ENCODE results near the gene ZNF513.
"Not testable (repeated sequence)": the region's sequence is repeated elsewhere in the genome, so short reads cannot be mapped to it uniquely, and the experiment has no call there.

Gene ZNF513

GRCh38 chr2:27380626-27381545, at the start of gene ZNF513:
TSS of gene ZNF513 (minus strand) at chr2:27380734. CDS start at chr2:27380526, 208 bp downstream.
- Mint-ChIP-seq H3K27me3 (ENCODE audit: low read depth) (no peaks in the 10 kb centered on the region), H3K9me3 (no peaks in the 10 kb centered on the region), H3K36me3 (ENCODE audit: low read depth) (peaks cover 55% of the 10 kb centered on the region), H3K4me1 (ENCODE audit: low read depth) (peaks cover 29% of the 10 kb centered on the region), H3K27ac (peak within 1 kb of the TSS; percentile 94), H3K4me3 (peak within 1 kb of the TSS; percentile 87)

- peaks cover 32% of the 10 kb centered on the region for H3K4me1 Mint-ChIP-seq (ENCODE audit: low read depth)
- H3K27ac Mint-ChIP-seq: peak overlapping the region; percentile 94
- no peaks in the 10 kb centered on the region for H3K27me3 Mint-ChIP-seq (ENCODE audit: low read depth)
- H3K36me3 Mint-ChIP-seq (ENCODE audit: low read depth): peaks cover 15% of the 10 kb centered on the region
- H3K9me3 Mint-ChIP-seq: no peaks in the 10 kb centered on the region
- H3K4me3 Mint-ChIP-seq: peak overlapping the region; percentile 96
Observed at GRCh38 chr2:27428978-27429541, 48.5 kb upstream of the ZNF513 start.

- H3K27me3 Mint-ChIP-seq (ENCODE audit: low read depth): peaks cover 3% of the 10 kb centered on the region
- peaks cover 28% of the 10 kb centered on the region for H3K4me1 Mint-ChIP-seq (ENCODE audit: low read depth)
- H3K9me3 Mint-ChIP-seq: no peaks in the 10 kb centered on the region
- peak within 1 kb of the TSS; percentile 99 for H3K27ac Mint-ChIP-seq
- H3K4me3 Mint-ChIP-seq: peak within 1 kb of the TSS; percentile 99
- peaks cover 9% of the 10 kb centered on the region for H3K36me3 Mint-ChIP-seq (ENCODE audit: low read depth)
Observed at GRCh38 chr2:27428213-27428977, 47.9 kb upstream of the ZNF513 start, which contains the start of gene NRBP1. TSS of gene NRBP1 (plus strand) at chr2:27428631. CDS start at chr2:27433274, 4,643 bp downstream.

DNA sequence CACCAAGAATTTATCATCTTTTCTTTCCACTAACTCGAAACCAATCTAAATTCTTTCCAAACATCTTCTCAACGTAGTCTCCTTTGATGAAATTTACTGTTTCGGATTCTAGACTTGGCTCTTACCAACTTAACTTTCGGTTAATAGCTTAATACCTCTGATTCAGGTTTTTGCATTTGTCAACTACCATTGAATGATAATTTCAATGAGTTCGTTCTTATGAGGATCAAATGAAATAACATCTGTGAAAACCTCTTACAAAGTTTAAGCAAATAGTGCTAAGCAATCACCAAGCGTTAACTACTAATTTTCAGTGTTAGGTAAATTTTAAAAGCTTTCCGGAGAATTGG, 47.3 kb upstream of the ZNF513 start:
- H3K9me3 Mint-ChIP-seq: no peaks in the 10 kb centered on the region
- H3K4me1 Mint-ChIP-seq (ENCODE audit: low read depth): peaks cover 28% of the 10 kb centered on the region
- H3K27me3 Mint-ChIP-seq (ENCODE audit: low read depth): peaks cover 3% of the 10 kb centered on the region
- H3K36me3 Mint-ChIP-seq (ENCODE audit: low read depth): peaks cover 6% of the 10 kb centered on the region
- peak overlapping the region; percentile 99 for H3K4me3 Mint-ChIP-seq
- H3K27ac Mint-ChIP-seq: peak overlapping the region; percentile 99

GRCh38 chr2:27425039-27425438, 44.5 kb upstream of the ZNF513 start:
- H3K27me3 Mint-ChIP-seq (ENCODE audit: low read depth); H3K9me3 Mint-ChIP-seq; H3K4me3 Mint-ChIP-seq; H3K36me3 Mint-ChIP-seq (ENCODE audit: low read depth); H3K27ac Mint-ChIP-seq: not testable (repeated sequence)
- H3K4me1 Mint-ChIP-seq (ENCODE audit: low read depth): peaks cover 13% of the 10 kb centered on the region

DNA sequence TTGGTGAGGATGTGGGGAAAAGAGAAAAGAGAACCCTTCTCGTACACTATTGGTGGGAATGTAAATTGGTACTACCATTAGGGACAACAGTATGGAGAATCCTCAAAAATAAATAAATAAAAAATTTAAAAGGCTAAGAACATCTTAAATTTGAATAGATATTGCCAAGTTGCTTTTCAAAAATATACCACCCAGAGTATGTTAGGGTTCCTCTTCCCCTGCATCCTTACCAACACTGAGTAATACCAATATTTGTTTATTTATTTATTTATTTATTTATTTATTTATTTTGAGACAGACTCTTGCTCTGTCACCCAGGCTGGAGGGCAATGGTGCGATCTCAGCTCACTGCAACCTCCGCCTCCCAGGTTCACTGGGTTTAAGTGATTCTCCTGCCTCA, 42.4 kb upstream of the ZNF513 start:
- Mint-ChIP-seq H3K36me3 (ENCODE audit: low read depth) (no peaks in the 10 kb centered on the region), H3K9me3 (no peaks in the 10 kb centered on the region), H3K27me3 (ENCODE audit: low read depth) (peaks cover 7% of the 10 kb centered on the region), H3K4me1 (ENCODE audit: low read depth) (peaks cover 4% of the 10 kb centered on the region), H3K27ac (no peak overlapping the region), H3K4me3 (no peak overlapping the region)

GRCh38 chr2:27421660-27422250, 41.2 kb upstream of the ZNF513 start:
- no peaks in the 10 kb centered on the region for H3K4me1 Mint-ChIP-seq (ENCODE audit: low read depth)
- peaks cover 7% of the 10 kb centered on the region for H3K27me3 Mint-ChIP-seq (ENCODE audit: low read depth)
- H3K36me3 Mint-ChIP-seq (ENCODE audit: low read depth): no peaks in the 10 kb centered on the region
- H3K9me3 Mint-ChIP-seq: no peaks in the 10 kb centered on the region
- no peak overlapping the region for H3K4me3 Mint-ChIP-seq
- H3K27ac Mint-ChIP-seq: no peak overlapping the region

DNA sequence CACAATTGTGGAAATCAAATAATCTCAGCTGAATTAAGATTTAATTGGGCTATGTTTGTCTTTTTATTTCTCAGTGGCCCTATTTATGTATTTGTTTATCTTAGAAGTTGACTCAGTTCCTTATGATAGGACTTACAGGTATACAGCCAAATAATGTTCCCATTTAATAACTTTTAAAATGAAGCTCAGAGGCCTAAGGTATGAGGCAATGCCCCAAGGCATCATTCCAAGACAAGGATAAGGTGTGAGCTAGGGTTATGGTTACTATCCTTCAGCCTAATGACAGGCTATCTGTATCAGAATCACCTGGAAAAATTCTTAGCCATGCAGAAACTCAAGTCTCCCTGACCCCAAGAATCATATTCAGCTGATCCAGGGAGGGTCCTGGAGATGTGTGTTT, 40.5 kb upstream of the ZNF513 start:
- H3K27ac Mint-ChIP-seq: no peak overlapping the region
- no peaks in the 10 kb centered on the region for H3K9me3 Mint-ChIP-seq
- no peaks in the 10 kb centered on the region for H3K36me3 Mint-ChIP-seq (ENCODE audit: low read depth)

DNA sequence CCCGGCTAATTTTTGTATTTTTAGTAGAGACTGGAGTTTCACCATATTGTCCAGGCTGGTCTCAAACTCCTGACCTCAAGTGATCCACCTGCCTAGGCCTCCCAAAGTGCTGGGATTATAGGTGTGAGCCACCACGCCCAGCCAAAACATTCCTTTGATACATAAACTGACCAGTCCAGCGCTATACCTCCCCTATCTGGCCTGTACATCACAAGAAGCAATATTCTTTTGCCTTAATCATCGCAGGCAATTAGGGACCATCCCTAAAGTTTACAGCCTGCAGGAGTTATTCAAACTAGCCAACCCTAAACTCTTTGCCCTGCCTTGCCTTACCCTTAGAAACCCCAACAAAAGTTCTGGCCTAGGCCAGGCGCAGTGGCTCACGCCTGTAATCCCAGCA, 35.6 kb upstream of the ZNF513 start:
- peaks cover 10% of the 10 kb centered on the region for H3K27me3 Mint-ChIP-seq (ENCODE audit: low read depth)
- no peak overlapping the region for H3K27ac Mint-ChIP-seq
- no peak overlapping the region for H3K4me3 Mint-ChIP-seq
- peaks cover 3% of the 10 kb centered on the region for H3K4me1 Mint-ChIP-seq (ENCODE audit: low read depth)
- H3K9me3 Mint-ChIP-seq: no peaks in the 10 kb centered on the region
- H3K36me3 Mint-ChIP-seq (ENCODE audit: low read depth): peaks cover 2% of the 10 kb centered on the region

More for the DNA sequence above, 40.5 kb upstream of the ZNF513 start:
- Mint-ChIP-seq H3K27me3 (ENCODE audit: low read depth) (peaks cover 7% of the 10 kb centered on the region), H3K4me3 (no peak overlapping the region), H3K4me1 (ENCODE audit: low read depth) (no peaks in the 10 kb centered on the region)

- Mint-ChIP-seq H3K27ac (no peak overlapping the region), H3K36me3 (ENCODE audit: low read depth) (peaks cover 7% of the 10 kb centered on the region), H3K9me3 (no peaks in the 10 kb centered on the region), H3K27me3 (ENCODE audit: low read depth) (peaks cover 7% of the 10 kb centered on the region), H3K4me1 (ENCODE audit: low read depth) (peaks cover 16% of the 10 kb centered on the region), H3K4me3 (no peak overlapping the region)
Observed at GRCh38 chr2:27412419-27413152, 32.1 kb upstream of the ZNF513 start.

DNA sequence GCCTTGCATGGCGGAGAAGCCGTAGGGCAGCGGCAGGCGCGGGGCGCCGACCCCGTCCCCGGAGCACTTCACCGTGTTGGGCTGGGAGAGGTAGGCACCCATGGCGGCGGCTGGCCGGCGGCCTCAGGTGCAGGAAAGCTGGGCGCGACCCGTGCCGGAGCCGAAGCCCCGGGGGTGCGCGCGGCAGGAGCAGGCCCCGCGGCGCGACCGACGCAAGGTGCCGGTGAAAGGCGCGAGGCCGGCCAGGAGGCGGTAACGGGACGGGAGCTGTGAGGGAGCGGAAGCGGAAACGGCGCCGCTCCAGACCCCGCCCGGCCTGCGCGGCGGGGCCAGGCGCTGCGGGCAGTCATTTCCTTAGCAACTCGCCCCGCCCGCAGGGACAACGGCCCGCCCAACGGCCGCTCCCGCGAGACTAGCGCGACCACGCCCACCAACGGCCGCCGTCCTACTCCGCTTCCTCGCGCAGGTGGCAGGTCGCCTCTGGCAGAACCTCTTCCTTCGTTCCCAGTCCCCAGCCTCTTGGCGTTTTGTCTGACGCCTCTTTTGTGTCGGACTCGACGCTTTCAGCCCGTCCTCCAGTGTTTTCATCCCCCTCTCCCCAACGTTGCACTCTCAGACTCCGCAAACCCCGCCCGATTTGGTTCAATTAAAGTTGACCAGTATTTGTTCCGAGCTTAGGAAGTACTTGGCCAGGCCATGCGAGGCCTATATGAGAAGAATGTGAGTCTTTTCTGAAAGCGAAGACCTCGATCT, 29.0 kb upstream of the ZNF513 start, which contains the start of gene PPM1G:
Gene PPM1G (minus strand): TSS at position 271 of the 753 bp plus-strand sequence. CDS start 169 bp downstream, at position 102.
- H3K4me1 Mint-ChIP-seq (ENCODE audit: low read depth): peaks cover 28% of the 10 kb centered on the region
- peaks cover 7% of the 10 kb centered on the region for H3K27me3 Mint-ChIP-seq (ENCODE audit: low read depth)
- peaks cover 14% of the 10 kb centered on the region for H3K36me3 Mint-ChIP-seq (ENCODE audit: low read depth)
- peak within 1 kb of the TSS; percentile 96 for H3K27ac Mint-ChIP-seq
- H3K4me3 Mint-ChIP-seq: peak within 1 kb of the TSS; percentile 84
- no peaks in the 10 kb centered on the region for H3K9me3 Mint-ChIP-seq

- Mint-ChIP-seq H3K27me3 (ENCODE audit: low read depth) (peaks cover 7% of the 10 kb centered on the region), H3K36me3 (ENCODE audit: low read depth) (peaks cover 14% of the 10 kb centered on the region), H3K4me3 (peak overlapping the region; percentile 84), H3K4me1 (ENCODE audit: low read depth) (peaks cover 28% of the 10 kb centered on the region), H3K27ac (peak overlapping the region; percentile 72), H3K9me3 (no peaks in the 10 kb centered on the region)
Observed at GRCh38 chr2:27408601-27409320, 28.2 kb upstream of the ZNF513 start.
